Activated naive CD4-positive, alpha-beta T cell treated with Interleukin-2 at 50 U/mL for 16 hours (primary cell): ENCODE results near the gene RASSF4.

Experiments used
- DNase-seq: peaks from one replicate; pipeline ENCODE4 v3.0.0-alpha.2; 2020

Gene RASSF4

GRCh38 chr10:44949127-44949802 is 10.3 kb upstream of the RASSF4 start:
- DNase-seq = no peak

- no peak for DNase-seq
Measured at GRCh38 chr10:44949915-44950314, 9.7 kb upstream of the RASSF4 start.

GRCh38 chr10:44950326-44951225 is 9.0 kb upstream of the RASSF4 start:
- no peak for DNase-seq

GRCh38 chr10:44951576-44952226 is 7.9 kb upstream of the RASSF4 start:
- no peak for DNase-seq

DNA sequence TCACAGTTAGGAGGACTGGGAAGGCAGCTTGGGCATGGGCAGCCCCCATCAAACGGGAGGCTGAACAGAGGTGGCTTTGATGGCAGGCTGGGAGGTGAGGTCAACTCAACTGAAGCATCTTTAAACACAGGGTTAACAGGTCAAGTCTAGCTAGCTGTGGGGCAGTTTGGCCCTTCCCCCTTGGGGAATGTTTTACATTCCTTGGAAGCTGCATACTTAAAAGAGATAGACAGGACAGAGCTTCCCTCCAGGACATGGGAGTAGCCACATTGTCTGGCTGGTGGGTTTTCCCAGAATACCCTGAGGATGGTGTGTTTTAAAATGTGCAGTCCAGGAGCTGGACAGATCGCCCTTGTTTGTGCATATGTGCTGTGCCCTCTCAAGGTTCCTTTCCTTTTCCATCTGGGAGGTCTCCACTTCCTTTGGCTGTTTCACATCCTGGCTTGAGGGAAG is 6.8 kb upstream of the RASSF4 start:
- DNase-seq = no peak

DNA sequence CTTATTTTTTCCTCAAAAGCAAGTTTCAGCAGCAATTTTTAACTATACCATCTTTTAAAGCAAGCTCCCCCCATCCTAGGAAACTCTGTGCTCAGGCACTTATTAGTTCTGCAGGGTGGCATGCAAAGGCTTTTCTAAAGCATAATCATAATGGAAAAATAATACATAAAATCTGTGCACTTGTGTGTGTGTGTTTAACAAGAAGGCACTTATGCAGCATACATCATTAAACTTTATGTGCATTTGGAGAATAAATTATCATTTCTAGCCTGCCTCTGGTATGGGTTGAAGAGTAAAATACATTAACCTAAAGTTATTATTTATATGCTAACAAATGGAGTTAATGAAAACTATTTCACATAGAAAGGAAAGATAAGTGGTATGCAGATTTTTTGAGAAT is 5.6 kb upstream of the RASSF4 start:
- DNase-seq = no peak

- no peak for DNase-seq
Measured at GRCh38 chr10:44954962-44955361, 4.6 kb upstream of the RASSF4 start.

- no peak for DNase-seq
Measured at GRCh38 chr10:44955413-44956070, 4.1 kb upstream of the RASSF4 start.

DNA sequence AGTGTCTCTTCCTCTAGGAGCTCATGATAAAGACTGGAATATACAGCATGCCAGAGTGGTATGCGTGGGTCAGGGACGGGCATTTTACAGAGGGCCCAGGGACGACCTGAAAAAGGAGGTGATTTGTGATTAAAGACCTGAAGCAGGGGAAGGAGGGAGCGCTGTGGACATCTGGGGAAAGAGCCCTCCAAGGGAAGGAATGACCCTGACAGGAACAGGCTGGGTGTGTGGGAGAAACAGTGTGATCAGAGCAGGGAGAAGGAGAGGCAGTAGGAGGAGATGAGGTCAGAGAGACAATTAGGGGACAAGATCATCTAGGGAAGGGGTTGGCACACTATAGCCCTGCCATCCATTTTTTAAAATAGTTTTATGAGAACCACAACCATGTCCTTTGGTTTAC is 3.4 kb upstream of the RASSF4 start:
- no peak for DNase-seq

GRCh38 chr10:44956717-44957706 is 2.6 kb upstream of the RASSF4 start:
- no peak for DNase-seq

DNA sequence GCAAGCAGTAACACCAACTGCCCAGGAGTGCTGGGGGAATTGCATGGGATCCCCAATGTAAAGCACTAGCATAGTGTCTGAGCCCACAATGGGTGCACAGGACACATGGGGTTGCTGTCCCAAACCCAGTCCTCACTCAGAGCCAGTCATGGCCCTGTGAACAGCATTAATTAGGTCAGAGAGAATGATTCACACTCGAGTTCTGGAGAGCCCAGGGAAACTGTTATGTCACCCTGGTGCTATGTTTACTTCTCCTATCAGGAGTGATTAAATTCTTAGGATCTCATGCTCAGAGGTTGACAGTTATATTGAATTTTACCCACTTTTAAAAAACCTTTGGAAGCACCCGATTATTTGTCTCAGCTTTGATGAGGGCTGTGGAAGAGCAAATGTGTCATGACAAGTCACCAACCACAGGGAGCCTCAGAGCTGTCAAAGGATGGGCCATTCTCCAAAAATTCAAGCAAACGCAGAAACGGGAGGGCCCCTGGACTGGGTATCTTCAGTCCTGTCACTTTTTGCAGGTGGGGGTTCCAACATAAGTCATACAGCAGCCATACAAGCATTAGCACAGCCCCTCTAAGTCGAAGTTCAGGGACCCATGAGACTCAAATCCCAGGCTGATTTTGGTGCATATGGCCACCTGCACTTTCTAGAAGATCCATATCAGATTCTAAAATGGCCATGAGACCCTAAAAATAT is 1.3 kb upstream of the RASSF4 start:
- DNase-seq = no peak

DNA sequence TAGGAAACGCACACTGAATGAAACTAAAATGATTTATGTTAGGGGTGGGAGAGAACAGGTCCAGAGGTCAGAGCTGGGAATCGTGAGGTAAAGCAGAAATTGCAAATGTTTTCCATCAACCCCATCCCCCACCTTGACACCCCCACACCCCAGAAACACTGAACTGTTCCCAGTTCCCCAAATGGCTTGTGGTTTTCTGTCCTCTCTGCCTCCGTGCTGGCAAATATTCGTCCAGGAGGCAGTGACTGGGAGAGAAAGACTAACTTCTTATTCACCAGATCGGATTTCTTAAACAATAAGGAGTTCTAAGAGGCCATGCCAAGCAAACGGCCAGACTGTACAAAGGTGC is 730 bp upstream of the RASSF4 start:
- no peak for DNase-seq

DNA sequence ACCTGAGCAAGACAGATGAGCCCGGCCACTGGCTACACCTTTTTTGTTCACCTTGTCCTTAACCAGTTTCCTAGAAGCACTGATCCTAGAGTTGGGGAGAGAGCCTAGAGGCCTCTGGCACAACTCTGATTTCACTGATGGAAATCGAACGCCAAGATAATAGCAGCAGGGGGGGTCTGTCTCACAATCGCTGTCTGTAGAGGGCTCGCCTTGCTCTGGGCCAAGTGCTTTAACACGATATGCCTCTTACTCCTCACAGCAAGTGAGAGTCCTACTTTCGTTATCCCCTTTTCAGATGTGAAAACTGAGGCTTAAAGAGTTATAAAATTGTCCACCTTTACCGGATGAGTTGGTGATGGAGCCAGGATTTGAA is 472 bp downstream of the RASSF4 start:
- DNase-seq = no peak

DNA sequence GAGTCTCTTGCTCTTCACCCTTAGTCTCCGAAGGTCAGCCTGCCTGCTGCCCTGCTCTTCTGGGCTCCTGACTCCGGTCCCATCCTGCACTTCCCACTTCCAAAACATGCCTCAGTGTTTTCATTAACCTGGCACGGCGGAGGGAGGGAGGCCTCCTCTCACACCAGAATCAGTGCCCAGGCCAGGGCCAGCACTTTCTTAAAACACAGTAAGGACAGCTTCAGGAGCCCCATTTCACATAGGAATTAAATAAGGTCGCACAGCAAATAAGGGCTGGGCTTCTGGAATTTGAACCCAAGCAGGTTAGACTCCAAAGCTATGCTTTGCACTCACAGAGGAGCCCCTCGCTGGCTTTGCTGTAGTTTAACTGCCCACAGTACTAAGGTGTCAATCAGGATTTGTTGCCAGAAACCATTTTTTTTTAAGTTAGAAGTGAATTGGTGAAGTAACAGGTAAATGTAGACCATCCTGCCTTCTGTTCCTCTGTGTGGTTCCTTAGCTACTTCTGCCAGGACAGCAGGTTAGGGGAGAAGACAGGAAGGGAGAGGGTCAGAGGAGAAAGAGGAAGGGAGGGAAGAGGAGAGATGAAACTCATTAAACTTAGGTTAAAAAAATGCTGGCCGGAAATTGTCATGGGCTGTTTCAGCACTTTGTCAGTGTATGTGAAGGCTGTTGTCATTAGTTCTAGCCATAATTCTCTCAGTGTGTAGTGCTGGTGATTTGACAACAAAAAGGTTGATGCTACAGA is 1.1 kb downstream of the RASSF4 start:
- DNase-seq = no peak

DNA sequence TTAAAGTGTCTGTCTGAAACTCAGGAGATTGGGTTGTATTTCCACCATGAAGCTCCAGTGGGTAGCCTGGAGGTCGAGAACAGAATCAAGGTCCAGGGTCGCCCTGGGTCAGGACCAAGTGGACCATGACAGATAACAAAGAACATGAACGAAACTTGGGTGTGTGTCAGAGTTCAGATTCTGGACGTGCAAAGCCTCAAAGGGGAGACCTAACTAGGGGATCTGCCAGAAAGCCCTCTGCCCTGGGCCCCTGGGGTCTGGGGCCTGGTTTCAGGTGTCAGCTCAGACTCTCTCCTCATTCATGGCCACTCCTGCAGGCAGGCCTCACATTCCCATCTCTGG is 1.6 kb downstream of the RASSF4 start:
- DNase-seq = no peak

GRCh38 chr10:44961931-44962750 is 2.5 kb downstream of the RASSF4 start:
- DNase-seq = no peak

- DNase-seq = no peak
Measured at GRCh38 chr10:44962870-44963738, 3.5 kb downstream of the RASSF4 start.

DNA sequence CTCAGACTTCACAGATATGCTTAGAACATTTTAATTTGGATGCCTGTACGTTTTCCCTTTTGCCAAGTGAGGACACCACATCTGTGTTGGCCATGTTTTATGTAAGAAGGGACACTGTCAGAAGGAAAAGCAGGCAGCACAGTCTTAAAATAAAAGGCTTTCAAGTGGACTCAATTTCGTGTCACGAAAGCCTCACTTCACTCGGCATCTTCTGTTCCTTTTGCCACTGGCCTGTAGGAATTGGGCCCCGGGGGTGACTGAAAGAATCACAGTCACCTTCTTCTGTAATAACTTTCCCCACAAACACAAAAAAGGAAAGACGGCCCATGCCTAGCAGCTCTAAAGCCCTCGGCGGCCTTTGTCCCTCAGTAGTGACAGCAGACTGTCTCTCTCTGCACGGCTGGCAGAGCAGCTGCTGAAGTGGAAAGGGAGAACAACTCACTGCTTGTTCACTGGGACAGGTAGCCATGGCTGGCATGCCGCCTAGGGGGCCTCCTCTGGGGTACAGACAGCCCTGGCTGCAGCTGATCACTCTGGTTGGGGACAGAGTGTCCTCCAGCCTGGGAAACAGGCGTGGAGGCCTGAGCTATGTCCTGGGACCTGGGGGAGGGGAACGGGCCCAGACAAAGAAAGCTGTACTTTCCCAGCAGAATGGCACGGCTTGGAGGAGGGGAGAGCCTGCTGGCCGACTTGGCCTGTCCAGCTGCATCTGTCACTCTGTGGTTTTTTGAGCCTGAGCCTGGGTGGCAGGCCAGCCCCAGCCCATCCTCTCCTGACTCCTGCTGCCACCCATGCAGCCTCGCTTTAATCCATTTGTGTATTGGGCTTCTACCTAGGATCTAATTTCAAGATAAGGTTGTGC is 4.4 kb downstream of the RASSF4 start:
- DNase-seq = no peak
